ENCODE results near the gene S100A12.

S100A12 gene

GRCh38 chr1:153397051-153397923 lies 21.9 kb upstream of the S100A12 start:
- DNase-seq (ENCODE audit: low read depth in 2 of 2), result no peak

DNA sequence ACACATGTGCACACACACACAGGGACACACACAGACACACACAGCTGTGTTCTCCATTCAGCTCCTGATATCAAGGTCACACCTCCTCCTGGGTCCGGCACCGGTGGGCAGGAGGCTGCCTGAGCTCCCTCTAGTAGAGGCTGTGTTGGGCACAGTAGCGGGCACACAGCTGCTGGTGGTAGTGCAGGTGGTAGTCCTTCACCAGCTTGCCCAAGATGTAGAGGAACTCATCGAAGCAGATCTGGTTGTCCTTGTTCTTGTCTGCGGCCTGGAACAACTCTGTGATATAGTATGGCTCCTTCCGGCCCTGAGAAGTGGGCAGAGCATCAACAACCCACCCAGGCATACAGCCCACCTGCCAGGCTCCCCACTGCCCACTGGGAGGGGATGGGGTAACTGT lies 21.0 kb upstream of the S100A12 start:
- DNase-seq (ENCODE audit: low read depth in 2 of 2), result no peak

- no peak for DNase-seq (ENCODE audit: low read depth in 2 of 2)
Observed at GRCh38 chr1:153395776-153396175, 20.4 kb upstream of the S100A12 start.

GRCh38 chr1:153395136-153395685 lies 19.8 kb upstream of the S100A12 start:
- DNase-seq (ENCODE audit: low read depth in 2 of 2), result no peak

DNA sequence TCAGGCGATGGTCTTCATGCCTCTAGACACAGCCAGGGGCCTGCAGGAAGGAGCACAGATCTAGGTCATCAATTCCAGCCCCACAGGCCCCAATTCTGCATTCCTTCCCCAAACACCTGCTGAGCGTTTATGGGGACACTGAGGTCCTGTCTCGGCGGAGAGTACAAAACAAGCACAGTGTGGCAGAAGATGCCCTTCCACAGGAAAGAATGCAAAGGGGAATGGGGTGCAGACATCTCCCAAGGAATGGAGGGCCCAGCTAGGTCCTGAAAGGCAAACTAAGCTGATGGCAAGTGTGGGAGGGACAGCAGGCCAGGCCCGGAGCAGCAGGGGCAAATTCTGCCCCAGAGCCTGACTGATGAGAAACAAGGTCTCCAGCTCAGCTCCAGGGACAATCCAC lies 19.0 kb upstream of the S100A12 start:
- DNase-seq (ENCODE audit: low read depth in 2 of 2), result no peak

DNA sequence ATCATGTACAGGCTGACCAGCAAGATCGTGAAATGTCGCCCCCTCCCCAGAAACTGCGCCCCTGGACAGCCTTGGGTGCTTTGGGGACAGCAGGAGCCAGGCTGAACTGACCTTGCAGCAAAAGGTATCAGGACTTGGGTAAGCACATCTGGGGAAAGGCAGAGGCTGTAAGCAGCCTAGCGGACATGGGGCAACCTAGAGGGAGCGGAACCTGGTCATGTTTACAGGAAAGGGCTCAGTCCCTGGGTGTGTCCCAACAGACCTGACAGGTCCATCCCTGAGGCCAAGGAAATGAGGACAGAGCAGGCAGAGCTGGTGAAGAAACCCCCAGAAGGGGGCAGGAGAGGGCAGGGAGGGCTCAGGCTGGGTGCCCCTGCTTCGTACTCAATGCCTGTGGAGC lies 18.5 kb upstream of the S100A12 start:
- no peak for DNase-seq (ENCODE audit: low read depth in 2 of 2)

- no peak for DNase-seq (ENCODE audit: low read depth in 2 of 2)
Observed at GRCh38 chr1:153392822-153393221, 17.4 kb upstream of the S100A12 start.

DNA sequence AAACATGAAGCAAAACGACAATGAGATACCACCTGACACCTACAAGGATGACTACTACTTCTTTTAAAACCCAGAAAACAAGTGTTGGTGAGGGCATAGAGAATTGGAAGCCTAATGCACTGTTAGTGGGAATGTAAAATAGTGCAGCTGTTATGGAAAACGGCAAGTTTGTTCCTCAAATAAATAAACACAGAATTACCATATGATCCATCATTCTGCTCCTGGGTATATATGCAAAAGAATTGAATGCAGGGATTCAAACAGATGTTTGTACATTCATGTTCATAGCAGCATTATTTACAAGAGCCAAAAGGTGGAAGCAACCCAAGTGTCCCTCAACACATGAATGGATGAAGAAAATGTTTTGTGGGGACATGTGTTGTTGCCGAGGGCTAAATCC lies 16.8 kb upstream of the S100A12 start:
- no peak for DNase-seq (ENCODE audit: low read depth in 2 of 2)

GRCh38 chr1:153390938-153391710 lies 15.7 kb upstream of the S100A12 start, which contains the start of gene S100A8:
TSS of gene S100A8 (minus strand) at chr1:153391073. CDS start at chr1:153390535, 538 bp downstream.
- no peak for DNase-seq (ENCODE audit: low read depth in 2 of 2)

DNA sequence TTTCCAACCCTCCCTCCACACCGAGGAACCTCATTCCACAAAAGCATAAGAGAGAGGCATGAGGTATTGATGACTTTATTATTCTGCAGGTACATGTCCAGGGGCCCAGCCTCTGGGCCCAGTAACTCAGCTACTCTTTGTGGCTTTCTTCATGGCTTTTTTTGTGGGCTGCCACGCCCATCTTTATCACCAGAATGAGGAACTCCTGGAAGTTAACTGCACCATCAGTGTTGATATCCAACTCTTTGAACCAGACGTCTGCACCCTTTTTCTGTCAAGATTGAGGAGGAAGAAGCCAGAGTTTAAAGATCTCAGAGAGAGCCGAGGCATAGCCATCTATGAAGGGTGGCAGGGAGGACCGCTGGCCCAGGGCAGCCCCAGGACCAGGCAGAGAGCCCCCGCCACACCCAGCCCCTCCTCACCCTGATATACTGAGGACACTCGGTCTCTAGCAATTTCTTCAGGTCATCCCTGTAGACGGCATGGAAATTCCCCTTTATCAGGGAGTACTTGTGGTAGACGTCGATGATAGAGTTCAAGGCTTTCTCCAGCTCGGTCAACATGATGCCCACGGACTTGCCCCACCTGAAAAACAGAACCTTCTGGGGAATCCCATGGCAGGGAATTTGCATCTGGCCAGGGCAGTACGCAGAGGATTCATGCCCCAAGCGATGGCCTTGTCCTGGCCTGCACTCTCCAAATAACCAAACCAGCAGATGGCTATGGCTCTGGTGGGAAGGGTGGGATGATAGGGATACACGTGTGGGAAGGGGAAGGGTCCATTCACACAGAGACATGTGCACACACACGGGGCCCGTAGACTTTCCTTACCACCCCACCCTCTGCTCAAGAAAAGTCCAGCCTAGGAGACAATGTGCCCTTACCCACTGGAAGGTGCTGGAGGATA lies 14.8 kb upstream of the S100A12 start:
- DNase-seq (ENCODE audit: low read depth in 2 of 2), result no peak

DNA sequence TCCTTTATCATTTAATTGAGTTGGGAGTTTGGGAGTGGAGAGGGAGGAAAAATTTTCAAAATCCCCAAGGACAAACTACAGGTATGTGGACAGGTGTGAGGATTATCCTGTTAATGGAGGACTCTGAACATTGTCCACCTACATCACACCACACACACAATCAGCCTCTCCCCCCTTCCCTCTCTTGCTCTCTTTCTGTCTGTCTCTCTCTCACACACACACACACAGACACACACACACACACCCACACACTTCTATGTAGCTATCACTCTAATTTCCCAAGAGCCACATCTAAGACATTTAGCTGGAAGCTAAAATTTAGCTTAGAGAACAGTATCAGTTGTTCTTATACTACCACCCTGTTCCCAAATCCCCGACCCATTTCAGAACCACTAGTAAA lies 14.0 kb upstream of the S100A12 start:
- no peak for DNase-seq (ENCODE audit: low read depth in 2 of 2)

GRCh38 chr1:153387785-153388184 lies 12.4 kb upstream of the S100A12 start:
- no peak for DNase-seq (ENCODE audit: low read depth in 2 of 2)

GRCh38 chr1:153387001-153387400 lies 11.6 kb upstream of the S100A12 start:
- DNase-seq (ENCODE audit: low read depth in 2 of 2), result no peak

DNA sequence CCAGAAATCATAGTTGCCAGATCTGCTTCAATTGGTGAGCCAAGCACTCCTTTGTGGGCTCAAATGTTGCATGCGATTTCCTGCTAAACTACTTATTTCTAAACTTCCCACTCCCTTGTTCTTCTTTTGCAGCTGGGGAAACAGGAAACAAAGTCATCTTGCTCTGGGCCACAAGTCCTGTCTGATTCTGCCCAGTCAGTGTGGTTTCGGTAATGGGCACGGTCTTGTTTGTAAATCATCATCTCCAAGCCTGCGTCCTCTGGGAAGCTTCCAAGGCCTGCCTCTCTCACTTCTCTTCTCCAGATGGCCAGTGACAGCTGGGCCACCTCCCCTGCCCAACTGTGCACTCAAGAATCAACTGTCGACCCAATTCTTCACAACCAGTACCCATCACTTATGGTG lies 11.1 kb upstream of the S100A12 start:
- no peak for DNase-seq (ENCODE audit: low read depth in 2 of 2)

DNA sequence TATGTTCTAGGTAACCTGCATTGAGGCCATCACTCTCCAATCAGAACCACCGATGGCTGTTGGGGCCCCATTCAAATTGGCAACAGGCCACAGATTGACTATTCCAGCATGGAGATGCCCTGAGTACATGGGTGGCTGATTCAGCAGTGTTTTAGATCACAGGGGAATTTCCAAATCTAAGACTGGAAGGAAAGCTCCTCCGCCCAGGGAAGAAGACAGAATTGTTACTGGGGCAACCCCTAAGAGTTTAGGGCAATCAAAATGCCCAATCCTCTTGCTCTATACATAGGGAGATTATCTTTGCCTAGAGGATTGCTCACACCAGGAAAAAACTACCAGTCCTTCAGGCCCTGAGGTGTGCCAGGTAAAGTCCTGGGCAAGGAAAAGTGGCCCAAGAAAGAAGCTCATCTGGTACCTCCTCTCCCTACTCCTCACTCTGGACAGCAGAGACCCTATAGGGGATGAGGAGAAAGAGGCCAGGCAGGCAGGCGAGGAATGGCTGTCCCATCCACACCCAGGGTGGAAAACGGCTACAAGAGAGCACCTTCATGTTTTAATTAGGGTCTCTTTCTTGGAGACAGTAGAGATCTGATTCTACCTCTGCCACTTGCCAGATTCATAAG lies 9.6 kb upstream of the S100A12 start:
- no peak for DNase-seq (ENCODE audit: low read depth in 2 of 2)

- DNase-seq (ENCODE audit: low read depth in 2 of 2), result no peak
Observed at GRCh38 chr1:153380711-153381110, 5.3 kb upstream of the S100A12 start.

GRCh38 chr1:153379591-153379990 lies 4.2 kb upstream of the S100A12 start:
- no peak for DNase-seq (ENCODE audit: low read depth in 2 of 2)

DNA sequence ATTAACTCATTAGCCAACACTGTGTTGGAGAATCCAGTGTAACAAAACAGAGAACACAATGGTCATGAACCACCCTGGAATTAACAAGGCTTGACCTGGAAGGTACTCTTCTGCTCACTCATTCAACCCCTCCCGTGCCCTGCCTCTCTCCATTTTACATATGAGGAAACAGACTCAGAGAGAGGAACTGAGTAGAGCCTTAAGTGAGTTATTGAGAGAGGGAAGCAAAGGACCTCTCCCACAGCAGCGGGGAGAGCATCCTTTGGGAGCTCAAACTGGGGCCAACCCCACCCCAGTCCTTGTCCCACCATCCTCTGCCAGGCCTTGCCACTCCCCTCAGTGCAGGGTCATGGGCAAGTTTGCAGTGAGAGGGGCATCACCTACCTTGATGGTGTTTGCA lies 1.4 kb downstream of the S100A12 start:
- no peak for DNase-seq (ENCODE audit: low read depth in 2 of 2)

DNA sequence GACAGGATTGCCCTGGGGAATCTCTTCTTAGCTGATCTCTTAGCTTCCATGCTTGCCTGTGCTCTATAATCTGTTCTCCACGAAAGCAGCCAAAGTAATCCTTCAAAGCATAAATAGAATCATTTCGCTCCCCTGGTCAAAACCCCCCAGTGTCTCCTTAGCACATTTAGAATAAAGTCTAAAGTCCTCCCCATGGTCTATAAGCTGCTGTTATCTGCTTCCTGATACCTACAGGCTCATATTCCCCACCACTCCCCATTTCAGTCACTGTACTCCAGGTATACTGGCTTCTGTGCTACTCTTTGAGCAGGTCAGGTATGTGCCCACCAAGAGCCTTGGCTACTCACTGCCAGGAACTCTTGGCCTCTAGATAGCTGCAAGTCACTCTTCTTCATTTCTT lies 2.9 kb downstream of the S100A12 start:
- no peak for DNase-seq (ENCODE audit: low read depth in 2 of 2)

DNA sequence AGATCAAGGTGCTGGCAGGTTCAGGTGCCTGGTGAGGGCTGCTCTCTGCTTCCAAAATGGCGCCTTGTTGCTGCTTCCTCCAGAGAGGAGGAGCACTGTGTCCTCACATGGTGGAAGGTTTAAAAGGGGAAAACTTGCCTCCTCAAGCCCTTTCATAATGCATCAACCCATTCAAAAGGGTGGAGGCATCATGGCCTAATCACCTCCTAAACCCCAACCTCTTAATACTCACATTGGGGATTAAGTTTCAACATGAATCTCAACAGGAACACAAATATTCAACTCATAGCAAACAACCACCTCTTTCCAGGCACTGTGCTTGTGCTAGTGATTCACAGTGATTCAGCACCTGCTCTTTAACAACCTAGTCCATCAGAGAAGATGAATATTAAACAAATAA lies 4.2 kb downstream of the S100A12 start:
- DNase-seq (ENCODE audit: low read depth in 2 of 2), result no peak

- DNase-seq (ENCODE audit: low read depth in 2 of 2), result no peak
Observed at GRCh38 chr1:153370146-153370545, 5.3 kb downstream of the S100A12 start.
